Activated CD4-positive, alpha-beta T cell treated with anti-CD3 and anti-CD28 coated beads, Interleukin-2, amount 50 U/mL, for 16 hours (primary cell): ENCODE data around the gene ZCCHC12.
"Not testable (repeated sequence)": the region's sequence is repeated elsewhere in the genome, so short reads cannot be mapped to it uniquely, and the experiment has no call there.

Experiments
- DNase-seq: peaks from one replicate; pipeline ENCODE4 v3.0.0-alpha.2; 2020

The ZCCHC12 gene

DNA sequence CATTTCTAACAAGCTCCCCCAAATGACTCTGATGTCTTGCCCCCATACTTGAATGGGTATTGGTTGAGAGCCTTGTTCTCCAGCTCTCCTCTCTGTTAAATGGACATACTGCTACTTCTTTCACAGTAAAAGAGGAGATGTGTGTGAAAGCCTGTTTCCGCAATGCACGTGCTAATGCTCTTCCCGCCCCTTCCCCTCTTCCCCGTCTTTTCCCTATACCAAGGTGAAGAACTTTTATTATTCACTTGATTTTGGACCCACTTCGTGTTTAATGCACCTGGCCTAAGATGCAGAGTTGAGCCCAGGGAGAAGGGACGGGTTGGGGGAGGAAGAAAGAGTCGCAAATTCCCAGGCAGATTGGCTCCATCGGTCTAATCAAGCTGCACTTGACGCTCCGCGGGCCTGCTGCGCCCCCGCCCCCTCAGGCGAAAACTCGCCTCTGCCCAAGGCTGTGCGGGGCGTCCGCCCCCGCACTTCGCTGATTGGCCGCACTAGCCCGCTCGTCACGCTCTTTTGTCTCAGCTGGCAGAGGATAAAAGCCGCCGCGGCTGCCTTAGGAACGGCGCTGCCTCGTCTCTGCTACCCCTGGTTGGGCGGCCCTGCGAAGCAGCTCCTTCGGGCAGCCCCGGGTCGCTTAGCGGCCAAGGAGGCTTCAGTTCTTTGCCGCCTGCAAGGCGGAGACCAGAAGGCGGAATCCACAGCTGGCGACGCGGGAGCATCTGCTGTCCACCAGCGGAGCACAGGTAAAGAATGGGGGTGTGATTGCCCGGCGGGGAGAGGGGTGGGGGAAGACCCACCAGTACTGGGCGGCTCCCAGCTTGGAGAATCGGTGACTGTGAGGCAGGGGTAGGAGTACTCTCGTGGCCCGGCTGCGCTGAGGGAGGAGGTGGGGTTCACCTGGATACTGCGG is at the start of gene ZCCHC12:
Gene ZCCHC12, plus strand, starts transcription at position 562 of the 910 bp plus-strand sequence. CDS start 1,421 bp downstream, outside the sequence.
- DNase-seq: peak; percentile 10

DNA sequence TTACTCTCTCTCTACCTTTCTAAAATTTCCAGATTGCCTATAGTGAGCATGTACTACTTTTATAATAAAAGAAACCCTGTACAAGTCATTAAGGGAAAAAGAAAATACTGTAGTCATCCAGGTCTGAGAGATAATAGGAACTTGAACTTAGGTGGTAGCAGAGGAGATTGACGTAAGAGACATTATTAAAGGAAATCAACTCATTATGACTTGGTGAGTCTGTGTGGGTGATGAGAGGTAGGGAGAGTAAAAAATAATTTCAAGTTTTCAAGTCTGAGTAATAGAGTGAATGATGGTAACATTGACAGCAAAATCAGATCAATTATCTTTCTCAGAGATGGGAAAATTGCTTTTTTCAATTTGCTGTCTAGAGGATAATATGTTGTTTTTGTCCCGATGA is 44.0 kb upstream of the ZCCHC12 start:
- DNase-seq: no peak

DNA sequence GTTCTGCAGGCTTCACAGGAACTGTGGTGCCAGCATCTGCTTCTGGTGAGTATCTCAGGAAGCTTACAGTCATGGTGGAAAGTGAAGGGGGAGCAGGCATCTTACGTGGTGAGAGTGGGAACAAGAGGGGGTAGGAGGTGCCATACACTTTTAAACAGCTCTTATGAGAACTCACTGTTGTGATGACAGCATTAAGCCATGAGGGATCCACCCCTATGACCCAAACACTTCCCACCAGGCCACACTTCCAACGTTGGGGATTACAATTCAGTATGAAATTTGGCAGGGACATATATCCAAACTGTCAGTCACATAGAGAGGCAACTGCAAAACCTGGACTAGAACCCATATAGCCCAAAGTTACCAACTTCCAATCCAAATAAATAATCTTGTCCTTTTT is 43.1 kb upstream of the ZCCHC12 start:
- DNase-seq: no peak

DNA sequence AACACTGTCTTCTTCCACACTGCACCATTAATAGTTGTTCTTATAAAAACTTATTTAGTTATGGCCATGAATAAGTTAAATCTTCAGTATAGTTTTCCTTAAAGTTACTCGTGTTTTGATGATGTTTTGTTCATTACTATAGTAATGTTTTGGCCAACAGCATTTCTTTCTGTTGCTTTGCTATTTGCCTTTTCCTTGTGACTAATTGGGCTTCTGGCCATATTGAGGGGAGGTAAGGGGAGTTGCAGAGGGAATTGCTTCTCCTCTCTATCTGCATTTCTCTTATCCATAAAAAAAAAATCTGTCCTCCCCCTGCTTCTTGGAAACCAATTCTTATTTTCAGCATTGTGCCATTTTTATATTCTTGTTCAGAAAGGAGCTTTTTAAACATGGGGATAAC is 42.7 kb upstream of the ZCCHC12 start:
- DNase-seq: no peak

DNA sequence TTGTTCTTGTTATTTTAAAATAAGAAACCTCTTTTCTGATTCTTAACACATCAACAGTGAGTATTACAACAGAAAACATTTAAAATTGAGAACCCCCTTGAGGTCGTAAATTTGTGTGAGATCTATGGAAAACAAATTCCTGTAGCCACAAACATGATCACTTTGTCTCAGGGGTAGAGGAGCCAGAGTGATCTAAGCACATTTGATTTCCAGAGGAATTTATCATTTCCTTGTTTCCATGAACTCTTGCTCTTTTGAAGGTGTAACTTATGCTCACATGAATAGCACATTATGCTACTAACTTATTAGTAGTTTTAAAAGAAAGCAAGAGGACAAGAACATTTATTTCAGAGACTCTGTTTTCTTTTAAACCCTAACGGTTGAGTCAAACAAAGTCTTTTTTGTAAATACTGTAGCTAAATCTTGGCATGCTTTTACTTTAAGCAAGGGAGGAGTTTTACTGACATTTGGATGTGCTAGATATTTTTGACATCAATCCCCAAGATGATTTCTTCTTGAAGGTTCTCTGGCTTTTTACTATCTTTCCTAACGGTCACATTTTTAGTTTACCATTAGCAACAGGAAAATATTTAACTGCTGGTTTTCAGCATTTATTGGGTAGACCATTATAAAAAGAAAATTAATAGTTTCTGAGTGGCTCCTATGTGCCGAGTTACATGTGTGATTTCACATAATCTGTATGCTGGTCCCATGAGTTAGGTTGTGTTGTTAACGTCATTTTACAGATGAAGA is 27.9 kb upstream of the ZCCHC12 start:
- no peak for DNase-seq

- DNase-seq: no peak
Observed at GRCh38 chrX:118802857-118803256, 20.8 kb upstream of the ZCCHC12 start.

- DNase-seq: peak; percentile 44
Observed at GRCh38 chrX:118807151-118808017, 16.2 kb upstream of the ZCCHC12 start.

DNA sequence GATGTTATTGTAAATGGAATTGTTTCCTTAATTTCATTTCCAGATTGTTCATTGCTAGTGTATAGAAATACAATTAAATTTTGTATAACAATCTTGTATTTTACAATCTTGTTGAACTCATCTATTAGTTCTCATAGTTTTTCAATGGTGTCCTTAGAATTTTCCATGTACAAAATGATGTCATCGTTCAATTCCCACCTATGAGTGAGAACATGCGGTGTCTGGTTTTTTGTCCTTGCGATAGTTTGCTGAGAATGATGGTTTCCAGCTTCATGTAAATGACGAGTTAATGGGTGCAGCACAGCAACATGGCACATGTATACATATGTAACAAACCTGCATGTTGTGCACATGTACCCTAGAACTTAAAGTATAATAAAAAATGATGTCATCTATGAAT is 6.4 kb upstream of the ZCCHC12 start:
- not testable (repeated sequence) for DNase-seq

DNA sequence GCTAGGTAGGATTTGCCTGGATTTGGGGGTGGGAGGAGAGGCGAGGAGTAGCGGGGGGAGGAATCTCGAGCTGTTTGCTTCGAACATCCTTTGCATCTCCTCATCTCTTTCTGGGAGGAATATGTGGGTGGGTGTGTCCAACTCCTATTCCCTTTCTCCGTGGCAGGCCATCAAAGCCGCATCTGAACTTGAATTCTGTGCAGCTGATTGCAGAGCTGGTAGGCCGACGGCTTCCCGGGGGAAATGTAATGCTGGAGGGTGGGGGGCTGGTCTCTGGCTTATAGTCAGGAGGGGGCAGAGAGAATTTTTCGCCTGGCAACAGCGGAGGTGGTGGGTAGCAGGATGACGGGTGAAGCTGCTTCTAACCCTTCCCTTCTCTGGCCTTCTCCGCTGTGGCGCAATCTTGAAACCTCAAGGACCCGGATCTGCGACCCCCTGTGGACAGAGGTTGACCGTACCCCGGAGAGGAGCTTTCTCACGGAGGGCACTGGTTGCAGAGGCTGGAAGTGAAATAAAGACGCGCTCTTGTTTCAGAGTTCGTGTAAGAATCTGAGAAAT is 628 bp downstream of the ZCCHC12 start:
- no peak for DNase-seq

GRCh38 chrX:118825227-118825626 is 1.6 kb downstream of the ZCCHC12 start:
- DNase-seq: no peak

GRCh38 chrX:118839334-118839958 is 15.8 kb downstream of the ZCCHC12 start:
- DNase-seq: peak; percentile 58

GRCh38 chrX:118847676-118848075 is 24.1 kb downstream of the ZCCHC12 start:
- DNase-seq: peak; percentile 52

- DNase-seq: no peak
Observed at GRCh38 chrX:118853596-118853995, 30.0 kb downstream of the ZCCHC12 start.

DNA sequence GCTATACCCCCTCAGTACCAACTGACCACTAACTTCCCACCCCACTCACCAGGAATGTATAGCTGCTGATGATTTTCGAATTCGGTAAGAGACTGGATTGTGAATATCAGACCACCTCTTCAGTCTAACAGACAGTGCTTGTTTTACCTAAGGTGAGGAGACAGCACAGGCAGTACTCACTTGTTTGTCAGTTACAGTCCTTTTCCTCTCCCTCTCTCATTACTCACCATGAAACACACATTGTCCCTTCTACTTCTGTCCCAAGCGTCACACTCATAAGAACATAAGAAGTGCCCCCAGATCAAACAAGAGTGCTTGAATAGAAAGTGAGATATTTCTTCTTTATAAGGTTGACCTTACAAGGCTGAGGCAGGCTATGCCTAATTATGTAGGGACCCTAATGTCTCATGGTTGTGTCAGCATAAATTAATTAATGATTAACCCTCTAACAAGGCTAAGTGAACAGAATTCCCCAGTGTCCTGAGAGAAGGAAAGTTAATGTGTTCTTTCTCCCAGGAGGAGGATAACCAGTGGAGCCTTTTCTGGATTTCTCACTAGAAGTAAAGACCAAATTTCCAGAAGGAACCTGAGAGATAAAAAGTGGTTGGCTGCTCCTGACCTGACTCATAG is 32.2 kb downstream of the ZCCHC12 start:
- no peak for DNase-seq

GRCh38 chrX:118857006-118857405 is 33.4 kb downstream of the ZCCHC12 start:
- no peak for DNase-seq

DNA sequence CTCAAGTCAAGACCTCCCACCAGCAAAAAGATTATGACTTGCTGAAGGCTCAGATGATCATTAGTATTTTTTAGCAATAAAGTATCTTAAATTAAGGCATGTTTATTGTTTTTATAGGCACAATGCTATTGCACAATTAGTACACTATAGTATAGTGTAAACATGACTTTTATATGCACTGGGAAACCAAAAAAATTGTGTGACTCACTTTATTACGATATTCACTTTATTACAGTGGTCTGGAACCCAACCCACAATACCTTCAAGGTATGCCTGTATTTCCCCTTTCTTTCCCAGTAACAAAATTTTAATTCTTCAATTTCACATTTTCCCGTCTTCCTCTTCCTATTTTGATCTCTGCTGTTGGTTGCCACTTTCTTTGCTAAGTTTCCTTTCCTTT is 37.7 kb downstream of the ZCCHC12 start:
- DNase-seq: no peak

DNA sequence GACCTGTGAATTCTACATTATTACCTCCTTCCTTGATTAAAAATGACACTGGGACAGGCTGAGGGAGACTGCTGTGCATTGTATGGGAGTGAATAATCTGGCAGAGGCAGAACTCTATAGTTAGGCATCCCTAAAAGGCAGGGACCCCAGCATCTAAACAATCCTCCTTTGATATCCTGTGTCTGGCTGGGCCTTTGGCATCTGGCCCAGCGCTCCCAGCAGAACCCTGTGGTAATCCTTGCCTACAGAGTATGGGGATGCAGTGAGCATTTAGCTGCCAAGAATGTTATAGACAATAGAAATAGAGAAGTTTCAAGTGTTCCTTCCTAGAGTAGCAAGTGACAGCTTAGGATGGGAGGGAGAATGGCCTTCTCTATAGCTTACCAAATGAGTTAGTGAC is 38.5 kb downstream of the ZCCHC12 start:
- no peak for DNase-seq

DNA sequence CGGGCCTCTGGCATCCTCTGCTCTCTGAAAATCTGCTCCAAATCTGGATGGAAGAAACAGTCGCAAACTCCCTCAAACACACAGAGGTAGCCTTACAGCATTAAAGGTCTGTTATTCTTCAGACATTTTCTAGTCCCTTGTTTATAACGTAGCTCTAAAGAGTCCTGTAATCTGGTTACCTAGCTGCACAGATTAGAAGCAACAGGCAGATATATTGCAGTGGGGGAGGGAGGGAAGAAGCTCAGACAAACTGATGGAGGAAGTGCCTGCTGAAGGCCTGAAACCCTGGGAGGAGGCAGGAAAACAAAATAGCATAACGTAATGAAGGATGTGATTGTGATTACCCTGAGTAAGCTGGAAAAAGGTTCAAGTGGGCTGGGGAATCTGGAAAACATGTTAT is 39.4 kb downstream of the ZCCHC12 start:
- no peak for DNase-seq

DNA sequence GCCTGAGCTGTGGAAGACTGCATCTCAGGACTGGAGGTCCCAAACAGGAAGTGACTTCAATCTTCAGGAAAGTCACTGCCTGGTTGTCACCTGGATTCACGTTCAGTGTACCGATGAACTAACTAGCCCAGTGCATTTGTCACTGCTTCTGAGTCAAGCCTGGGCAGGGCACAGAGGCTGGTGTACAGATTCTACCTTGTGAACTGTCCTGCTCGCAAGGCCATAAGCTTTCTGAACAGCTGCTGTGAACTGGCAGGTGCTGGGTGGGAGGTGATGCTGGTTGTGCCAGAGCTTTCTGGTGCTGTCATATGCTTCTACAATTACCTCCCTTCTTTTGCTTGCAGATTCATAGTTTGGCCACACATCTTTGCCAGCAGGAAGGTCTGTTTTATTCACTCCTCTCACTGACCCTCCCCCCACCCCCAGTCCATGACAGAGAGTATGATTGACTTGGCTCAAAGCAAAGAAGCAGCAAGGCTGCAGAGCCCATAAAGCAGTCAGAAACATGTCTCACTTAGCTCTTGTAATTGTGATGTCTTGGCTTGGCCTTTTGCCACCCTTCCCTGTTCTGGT is 40.5 kb downstream of the ZCCHC12 start:
- DNase-seq: no peak

DNA sequence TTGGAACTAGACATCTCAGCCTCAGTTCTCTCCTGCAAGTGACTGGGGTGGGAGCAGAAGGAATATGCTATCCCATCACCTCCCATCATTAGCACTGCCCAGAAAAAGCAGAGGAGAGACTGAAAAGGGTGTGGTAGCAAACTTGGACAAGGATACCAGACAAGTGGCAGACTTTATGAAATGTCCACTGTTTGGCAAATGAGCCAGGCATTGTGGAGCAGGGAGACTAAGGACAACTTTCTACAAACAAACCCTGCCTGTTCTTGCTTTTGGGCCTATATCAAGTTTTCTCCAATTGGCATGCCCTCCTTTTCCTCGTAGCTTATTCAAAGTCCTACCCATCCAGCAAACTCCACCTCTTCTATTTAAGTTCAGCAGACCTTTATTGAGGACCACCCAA is 41.6 kb downstream of the ZCCHC12 start:
- no peak for DNase-seq

- DNase-seq: no peak
Observed at GRCh38 chrX:118867251-118867650, 43.6 kb downstream of the ZCCHC12 start.
